Ishikawa (cell line): Measurements from ENCODE around the gene ZNF644.

Experiments
- CEBPB ChIP-seq: IDR thresholded peaks from 2 replicates; pipeline ENCODE4 v1.6.1; 2012
- CREB1 ChIP-seq: IDR thresholded peaks from 2 replicates; pipeline ENCODE4 v1.6.1; 2012; ENCODE audit warnings: low read depth
- EGR1 ChIP-seq: IDR thresholded peaks from 2 replicates; pipeline ENCODE4 v1.6.1; 2012
- EP300 ChIP-seq: IDR thresholded peaks from 2 replicates; pipeline ENCODE4 v1.6.1; 2012; ENCODE audit warnings: borderline replicate concordance
- FOXM1 ChIP-seq: IDR thresholded peaks from 2 replicates; pipeline ENCODE4 v1.6.1; 2012; ENCODE audit warnings: low read depth, borderline replicate concordance
- MAX ChIP-seq: IDR thresholded peaks from 2 replicates; pipeline ENCODE4 v1.6.1; 2012
- NFIC ChIP-seq: IDR thresholded peaks from 2 replicates; pipeline ENCODE4 v1.6.1; 2012
- RAD21 ChIP-seq: IDR thresholded peaks from 2 replicates; pipeline ENCODE4 v1.6.1; 2012; ENCODE audit warnings: low read depth
- TAF1 ChIP-seq: IDR thresholded peaks from 2 replicates; pipeline ENCODE4 v1.6.1; 2012; ENCODE audit warnings: low read depth, mild to moderate bottlenecking
- TCF12 ChIP-seq: IDR thresholded peaks from 2 replicates; pipeline ENCODE4 v1.6.1; 2012; ENCODE audit warnings: low read depth
- TEAD4 ChIP-seq: IDR thresholded peaks from 2 replicates; pipeline ENCODE4 v1.6.1; 2012
- USF1 ChIP-seq: IDR thresholded peaks from 2 replicates; pipeline ENCODE4 v1.6.1; 2012
- YY1 ChIP-seq: IDR thresholded peaks from 2 replicates; pipeline ENCODE4 v1.6.1; 2012; ENCODE audit warnings: low read depth
- ZBTB7A ChIP-seq: IDR thresholded peaks from 2 replicates; pipeline ENCODE4 v1.6.1; 2012; ENCODE audit warnings: low read depth
- TF ChIP-seq, protein P1 (sequence below): IDR thresholded peaks from 2 replicates; pipeline ENCODE4 v1.6.1; 2012; ENCODE audit warnings: low read depth, mild to moderate bottlenecking

ZNF644 gene

GRCh38 chr1:91005285-91005684 lies 16.6 kb downstream of the ZNF644 start:
- TF ChIP-seq YY1 = no peak
- no peak for TF ChIP-seq TEAD4
- TF ChIP-seq FOXM1 = no peak
- no peak for TF ChIP-seq CREB1
- TF ChIP-seq, protein P1, sequence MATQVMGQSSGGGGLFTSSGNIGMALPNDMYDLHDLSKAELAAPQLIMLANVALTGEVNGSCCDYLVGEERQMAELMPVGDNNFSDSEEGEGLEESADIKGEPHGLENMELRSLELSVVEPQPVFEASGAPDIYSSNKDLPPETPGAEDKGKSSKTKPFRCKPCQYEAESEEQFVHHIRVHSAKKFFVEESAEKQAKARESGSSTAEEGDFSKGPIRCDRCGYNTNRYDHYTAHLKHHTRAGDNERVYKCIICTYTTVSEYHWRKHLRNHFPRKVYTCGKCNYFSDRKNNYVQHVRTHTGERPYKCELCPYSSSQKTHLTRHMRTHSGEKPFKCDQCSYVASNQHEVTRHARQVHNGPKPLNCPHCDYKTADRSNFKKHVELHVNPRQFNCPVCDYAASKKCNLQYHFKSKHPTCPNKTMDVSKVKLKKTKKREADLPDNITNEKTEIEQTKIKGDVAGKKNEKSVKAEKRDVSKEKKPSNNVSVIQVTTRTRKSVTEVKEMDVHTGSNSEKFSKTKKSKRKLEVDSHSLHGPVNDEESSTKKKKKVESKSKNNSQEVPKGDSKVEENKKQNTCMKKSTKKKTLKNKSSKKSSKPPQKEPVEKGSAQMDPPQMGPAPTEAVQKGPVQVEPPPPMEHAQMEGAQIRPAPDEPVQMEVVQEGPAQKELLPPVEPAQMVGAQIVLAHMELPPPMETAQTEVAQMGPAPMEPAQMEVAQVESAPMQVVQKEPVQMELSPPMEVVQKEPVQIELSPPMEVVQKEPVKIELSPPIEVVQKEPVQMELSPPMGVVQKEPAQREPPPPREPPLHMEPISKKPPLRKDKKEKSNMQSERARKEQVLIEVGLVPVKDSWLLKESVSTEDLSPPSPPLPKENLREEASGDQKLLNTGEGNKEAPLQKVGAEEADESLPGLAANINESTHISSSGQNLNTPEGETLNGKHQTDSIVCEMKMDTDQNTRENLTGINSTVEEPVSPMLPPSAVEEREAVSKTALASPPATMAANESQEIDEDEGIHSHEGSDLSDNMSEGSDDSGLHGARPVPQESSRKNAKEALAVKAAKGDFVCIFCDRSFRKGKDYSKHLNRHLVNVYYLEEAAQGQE = no peak
- no peak for TF ChIP-seq MAX
- no peak for TF ChIP-seq EP300
- no peak for TF ChIP-seq TAF1
- TF ChIP-seq TCF12 = no peak
- TF ChIP-seq EGR1 = no peak
- no peak for TF ChIP-seq ZBTB7A
- TF ChIP-seq CEBPB = no peak
- TF ChIP-seq USF1 = no peak
- no peak for TF ChIP-seq NFIC
- no peak for TF ChIP-seq RAD21

GRCh38 chr1:91004145-91004544 lies 17.7 kb downstream of the ZNF644 start:
- TF ChIP-seq TCF12 = no peak
- TF ChIP-seq ZBTB7A = no peak
- TF ChIP-seq USF1 = no peak
- TF ChIP-seq MAX = no peak
- no peak for TF ChIP-seq CREB1
- no peak for TF ChIP-seq TAF1
- no peak for TF ChIP-seq EGR1
- TF ChIP-seq TEAD4 = no peak
- no peak for TF ChIP-seq RAD21
- TF ChIP-seq CEBPB = no peak
- no peak for TF ChIP-seq YY1
- no peak for TF ChIP-seq EP300
- TF ChIP-seq, protein P1 = no peak
- no peak for TF ChIP-seq FOXM1
- no peak for TF ChIP-seq NFIC

DNA sequence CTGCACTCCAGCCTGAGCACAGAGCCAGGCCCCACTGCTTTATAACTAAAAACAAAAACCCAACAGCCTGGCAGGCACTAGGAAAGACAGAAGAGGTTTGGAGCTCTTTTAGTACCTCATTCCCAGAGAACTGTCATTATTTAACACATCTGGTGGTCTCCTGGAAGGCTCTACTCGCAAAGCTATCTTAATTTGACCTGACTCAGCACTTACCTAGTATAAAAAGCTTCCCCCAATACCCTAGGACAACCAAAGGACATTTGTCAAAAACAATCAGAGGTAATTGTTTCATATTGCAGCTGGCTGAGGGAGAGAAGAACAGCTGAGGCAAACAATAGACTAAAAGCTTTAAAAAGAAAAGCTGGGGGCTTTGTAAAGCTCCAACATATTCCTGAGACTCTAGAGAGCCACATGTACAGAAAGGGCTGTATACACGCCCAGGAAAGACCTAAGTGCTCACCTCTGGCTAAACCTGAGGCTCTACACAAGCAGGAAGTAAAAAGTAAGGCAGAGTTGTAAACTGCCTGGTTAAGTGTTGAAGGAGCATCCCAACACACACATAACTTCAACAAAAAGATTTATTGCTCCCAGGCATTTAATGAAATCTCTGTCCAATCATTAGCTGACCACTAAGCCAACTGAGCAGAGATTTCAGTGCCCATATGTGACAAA lies 25.0 kb downstream of the ZNF644 start:
- TF ChIP-seq TCF12 (no peak), YY1 (no peak), NFIC (no peak), CREB1 (no peak), EGR1 (no peak), USF1 (no peak), EP300 (no peak)
- TF ChIP-seq, protein P1 = no peak

DNA sequence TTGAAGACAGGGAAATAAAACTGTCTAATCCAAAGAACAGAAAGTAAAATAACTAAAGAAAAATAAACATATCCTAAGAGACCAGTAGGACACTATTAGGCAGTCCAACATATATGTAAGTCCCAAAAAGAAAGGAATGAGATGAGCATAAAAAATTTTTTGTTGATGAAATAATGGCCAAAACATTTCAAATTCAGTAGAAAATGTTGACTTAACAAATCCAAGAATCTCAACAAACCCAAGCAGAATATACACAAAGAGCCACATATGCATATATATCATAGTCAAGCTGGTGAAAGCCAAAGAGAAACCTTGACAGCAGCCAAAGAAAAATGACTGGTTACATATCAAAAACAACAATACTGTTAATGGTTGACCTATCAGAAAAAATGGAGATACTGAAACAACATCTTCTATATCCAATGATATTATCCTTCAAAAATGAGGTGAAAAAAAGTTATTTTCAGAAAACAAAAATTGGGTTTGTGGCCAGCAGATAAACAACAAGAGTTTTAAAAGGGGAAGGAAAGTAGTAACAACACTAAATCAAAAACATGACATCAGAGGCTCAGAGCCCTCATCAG lies 26.4 kb downstream of the ZNF644 start:
- TF ChIP-seq, protein P1 = no peak
- no peak for TF ChIP-seq EP300
- TF ChIP-seq YY1 = no peak
- TF ChIP-seq EGR1 = no peak
- TF ChIP-seq CEBPB = no peak
- no peak for TF ChIP-seq FOXM1
- no peak for TF ChIP-seq RAD21
- TF ChIP-seq NFIC = no peak
- TF ChIP-seq TAF1 = no peak
- no peak for TF ChIP-seq TCF12
